HCT116 (cell line): ENCODE data around the gene UQCRFS1. TPM values are rescaled to one million over a fixed set of nuclear protein-coding genes. Genes with fewer than 3 reads are reported as not detected.

Experiments
- ATAC-seq: fragments of 200-7000 bp; cut with Tn5 transposase; 2 replicates; pipeline ENCODE4 v1.9.1; 2020; ENCODE audit warnings: mild to moderate bottlenecking, moderate library complexity
- BruUV-seq: library from RNA; stranded (reverse); fragments of 400-500 nt; replicated peaks from 2 replicates; lab custom pipeline; 2021; lab: Mats Ljungman, UMichigan
- CTCF ChIA-PET: fragments of 300-600 bp; sonication (Branson Sonifier 250); formaldehyde crosslinking; loops from one replicate; lab custom pipeline; 2021; ENCODE audit warnings: antibody characterized with exemption; lab: Charles Lee
- POLR2A ChIA-PET: fragments of 300-600, 350-600 bp; sonication (Branson Sonifier 250); formaldehyde crosslinking; loops from one replicate; lab custom pipeline; 2021; ENCODE audit warnings: antibody characterized with exemption; lab: Charles Lee
- RAD21 ChIA-PET, 2 experiments: fragments of 300-600 bp; sonication (Branson Sonifier 250); formaldehyde crosslinking; loops; one replicate each; lab custom pipeline; 2023; ENCODE audit warnings: low total read pairs in 2 of 2; ENCODE audit not compliant: uncharacterized antibody in 2 of 2, unreplicated experiment in 2 of 2, low non-redundant PET in 1 of 2; lab: Charles Lee
- DNase-seq: peaks from one replicate; pipeline ENCODE4 v3.0.0-alpha.2; 2010; ENCODE audit warnings: low read depth, low spot score
- H2AFZ ChIP-seq: fragments of 200-600 bp; shearing (Covaris generic), sonication (generic); 2 replicates; pipeline ENCODE4 v1.6.1; 2017; ENCODE audit warnings: low read depth, mixed run types, mixed read lengths, antibody characterized with exemption, low read length; ENCODE audit not compliant: poor library complexity, severe bottlenecking
- H3K27ac ChIP-seq: 2 replicates; pipeline ENCODE4 v1.5.1; 2012; ENCODE audit warnings: low read depth, low read length
- H3K27me3 ChIP-seq: fragments of 200-600 bp; sonication (generic); 2 replicates; pipeline ENCODE4 v1.6.1; 2016; ENCODE audit warnings: mixed run types, low read length, mixed read lengths; ENCODE audit not compliant: insufficient read depth
- H3K36me3 ChIP-seq, 2 experiments: fragments of 200-500 bp in 1 of 2; fragments of 200-600 bp in 1 of 2; sonication (Bioruptor generic) in 1 of 2; sonication (generic) in 1 of 2; 2 replicates each; pipeline versions ENCODE4 v1.5.1 to v1.6.1; 2014 to 2016; ENCODE audit warnings: low read length in 2 of 2, inconsistent platforms in 1 of 2, mixed read lengths in 1 of 2, mixed run types in 1 of 2; ENCODE audit not compliant: insufficient read depth in 2 of 2, control insufficient read depth in 1 of 2
- H3K4me1 ChIP-seq, 2 experiments: fragments of 200-600 bp in 1 of 2; sonication (generic) in 1 of 2; 2 replicates each; pipeline versions ENCODE4 v1.5.1 to v1.6.1; 2012 to 2017; ENCODE audit warnings: low read length in 2 of 2, inconsistent platforms in 1 of 2, mild to moderate bottlenecking in 1 of 2, mixed read lengths in 1 of 2, mixed run types in 1 of 2, moderate library complexity in 1 of 2; ENCODE audit not compliant: insufficient read depth in 2 of 2, control insufficient read depth in 1 of 2
- H3K4me2 ChIP-seq: fragments of 200-600 bp; sonication (generic); 2 replicates; pipeline ENCODE4 v1.6.1; 2017; ENCODE audit warnings: mixed run types, low read length, mixed read lengths
- H3K4me3 ChIP-seq, 2 experiments: fragments of 200-600 bp in 1 of 2; sonication (generic) in 1 of 2; replicated peaks in 1 of 2; 2 replicates each; pipeline ENCODE4 v1.5.1; 2011 to 2016; ENCODE audit warnings: low read length in 2 of 2, control low read depth in 1 of 2, low read depth in 1 of 2, mild to moderate bottlenecking in 1 of 2, mixed read lengths in 1 of 2, mixed run types in 1 of 2
- H3K79me2 ChIP-seq: fragments of 200-600 bp; sonication (generic); 2 replicates; pipeline ENCODE4 v1.6.1; 2017; ENCODE audit warnings: mild to moderate bottlenecking, mixed run types, low read length, moderate library complexity, mixed read lengths; ENCODE audit not compliant: insufficient read depth
- H3K9ac ChIP-seq: fragments of 200-600 bp; sonication (generic); 2 replicates; pipeline ENCODE4 v1.6.1; 2016; ENCODE audit warnings: low read length, mixed read lengths
- H3K9me2 ChIP-seq: fragments of 200-600 bp; sonication (generic), shearing (Covaris generic); 2 replicates; pipeline ENCODE4 v1.6.1; 2017; ENCODE audit warnings: mixed run types, mild to moderate bottlenecking, moderate library complexity; ENCODE audit not compliant: insufficient read depth
- H3K9me3 ChIP-seq, 2 experiments: fragments of 200-500 bp in 1 of 2; fragments of 200-600 bp in 1 of 2; sonication (Bioruptor generic) in 1 of 2; sonication (generic) in 1 of 2; 2 replicates each; pipeline ENCODE4 v1.6.1; 2014 to 2017; ENCODE audit warnings: low read length in 2 of 2, mixed read lengths in 2 of 2, inconsistent platforms in 1 of 2, low read depth in 1 of 2, mild to moderate bottlenecking in 1 of 2, mixed run types in 1 of 2, moderate library complexity in 1 of 2; ENCODE audit not compliant: control insufficient read depth in 1 of 2, insufficient read depth in 1 of 2
- H4K20me1 ChIP-seq: fragments of 200-600 bp; sonication (generic), shearing (Covaris generic); 2 replicates; pipeline ENCODE4 v1.6.1; 2017; ENCODE audit warnings: mixed run types, mild to moderate bottlenecking, moderate library complexity; ENCODE audit not compliant: insufficient read depth
- CBX3 ChIP-seq: IDR thresholded peaks from 2 replicates; pipeline ENCODE4 v1.6.1; 2012; ENCODE audit warnings: low read depth
- CEBPB ChIP-seq: IDR thresholded peaks from 2 replicates; pipeline ENCODE4 v1.6.1; 2012; ENCODE audit warnings: low read depth
- EGR1 ChIP-seq: IDR thresholded peaks from 2 replicates; pipeline ENCODE4 v1.6.1; 2012; ENCODE audit warnings: low read depth
- EZH2 ChIP-seq: fragments of 200-600 bp; sonication (generic); IDR thresholded peaks from 2 replicates; pipeline ENCODE4 v1.6.1; 2017; ENCODE audit warnings: antibody characterized with exemption, mixed run types
- EZH2phosphoT487 ChIP-seq: fragments of 200-600 bp; IDR thresholded peaks from 2 replicates; pipeline ENCODE4 v1.6.1; 2018; ENCODE audit warnings: antibody characterized with exemption, borderline replicate concordance
- FOSL1 ChIP-seq: IDR thresholded peaks from 2 replicates; pipeline ENCODE4 v1.6.1; 2012; ENCODE audit warnings: low read depth
- JUND ChIP-seq: IDR thresholded peaks from 2 replicates; pipeline ENCODE4 v1.6.1; 2012
- MAX ChIP-seq: IDR thresholded peaks from 2 replicates; pipeline ENCODE4 v1.6.1; 2012
- POLR2A ChIP-seq: IDR thresholded peaks from 2 replicates; pipeline ENCODE4 v1.7.0; 2011; ENCODE audit warnings: borderline replicate concordance; ENCODE audit not compliant: insufficient read depth, insufficient read length; ENCODE audit errors: extremely low read depth
- POLR2AphosphoS5 ChIP-seq: IDR thresholded peaks from 2 replicates; pipeline ENCODE4 v1.6.1; 2011; ENCODE audit warnings: mild to moderate bottlenecking, low read depth, low read length, moderate library complexity
- RAD21 ChIP-seq: IDR thresholded peaks from 2 replicates; pipeline ENCODE4 v1.6.1; 2012; ENCODE audit warnings: low read depth, mild to moderate bottlenecking
- ZBTB33 ChIP-seq: IDR thresholded peaks from 2 replicates; pipeline ENCODE4 v1.6.1; 2011; ENCODE audit warnings: mild to moderate bottlenecking, low read length, moderate library complexity; ENCODE audit not compliant: insufficient replicate concordance; ENCODE audit errors: extremely low read depth
- ZFX ChIP-seq: fragments of 450-650 bp; IDR thresholded peaks from 2 replicates; pipeline ENCODE4 v1.6.1; 2017
- intact Hi-C: fragments of 100-400 bp; cut with micrococcal nuclease; formaldehyde crosslinking; loops from 2 replicates; pipeline ENCODE4 v1.10.0; 2022
- total RNA-seq: library from RNA; stranded (reverse); gene quantifications from one replicate; pipeline ENCODE4 v1.2.1, GENCODE V29; 2021; ENCODE audit not compliant: unreplicated experiment

Gene UQCRFS1
- total RNA-seq, 1 experiment from 2014 or later, result 45.8 TPM

GRCh38 chr19:29245215-29245614, 32.3 kb upstream of the UQCRFS1 start:
- Histone ChIP-seq H3K9ac (no peak overlapping the region), H3K4me2 (no peak overlapping the region), H3K27ac (no peak overlapping the region), H3K4me3 (no peak overlapping the region), H2AFZ (no peak overlapping the region), H3K9me3 (no peaks in the 10 kb centered on the region), H3K9me2 (no peaks in the 10 kb centered on the region), H3K79me2 (no peaks in the 10 kb centered on the region), H3K27me3 (peaks cover 34% of the 10 kb centered on the region), H3K4me1 (no peaks in the 10 kb centered on the region), H3K36me3 (no peaks in the 10 kb centered on the region), H4K20me1 (no peaks in the 10 kb centered on the region)
- POLR2A ChIA-PET, result no interaction called here
- ATAC-seq, result no peak
- intact Hi-C loops, result no loop called here
- TF ChIP-seq EGR1 (no peak), POLR2AphosphoS5 (no peak), JUND (no peak)
- RAD21 ChIA-PET, result no interaction called here
- DNase-seq, result no peak
- BruUV-seq, result no TSS peak
- CTCF ChIA-PET, result no interaction called here

- Histone ChIP-seq H3K27me3 (peaks cover 24% of the 10 kb centered on the region), H3K9me3 (no peaks in the 10 kb centered on the region), H3K27ac (no peak overlapping the region), H2AFZ (no peak overlapping the region), H4K20me1 (no peaks in the 10 kb centered on the region), H3K4me3 (no peak overlapping the region), H3K36me3 (no peaks in the 10 kb centered on the region), H3K9ac (no peak overlapping the region), H3K4me1 (no peaks in the 10 kb centered on the region), H3K4me2 (no peak overlapping the region), H3K79me2 (no peaks in the 10 kb centered on the region), H3K9me2 (no peaks in the 10 kb centered on the region)
- ChIA-PET POLR2A (no interaction called here), CTCF (no interaction called here), RAD21 (no interaction called here)
- BruUV-seq, result no TSS peak
- no peak for ATAC-seq
- intact Hi-C loops, result no loop called here
- TF ChIP-seq POLR2AphosphoS5 (no peak), CBX3 (no peak), MAX (no peak), ZFX (no peak), FOSL1 (no peak), POLR2A (no peak), EGR1 (no peak), RAD21 (no peak), ZBTB33 (no peak), CEBPB (no peak), EZH2 (no peak), EZH2phosphoT487 (no peak)
- no peak for DNase-seq
These were observed 28.4 kb upstream of the UQCRFS1 start for GRCh38 chr19:29241324-29241723.
